ENCODE measurements around the gene RWDD3.

Gene RWDD3

DNA sequence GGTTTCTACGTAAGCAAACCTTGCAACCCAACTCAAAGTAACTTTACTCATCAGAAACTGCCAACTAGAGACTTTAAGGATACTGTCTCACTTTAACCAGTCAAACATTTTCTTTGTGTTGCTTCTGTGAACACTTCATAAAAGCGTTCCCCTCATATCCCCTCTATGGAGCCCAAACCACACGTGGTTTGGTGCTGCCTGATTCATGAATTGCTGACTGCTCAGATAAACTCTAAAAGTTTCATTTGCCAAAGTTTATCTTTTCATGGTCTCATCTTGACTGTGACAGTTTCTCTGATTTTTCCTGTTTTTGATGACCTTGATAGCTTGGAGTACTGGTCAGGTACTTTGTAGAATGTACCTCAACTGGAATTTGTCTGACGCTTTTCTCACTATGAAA is 14.6 kb upstream of the RWDD3 start:
- no peak for ATAC-seq
- no peak for TF ChIP-seq ZFP3 (CRISPR knock-in tag; IDR thresholded peaks at IDR 0.05)
- no peak for TF ChIP-seq ZFP30 (CRISPR knock-in tag; IDR thresholded peaks at IDR 0.05)
- TF ChIP-seq ISL1 (CRISPR knock-in tag; IDR thresholded peaks at IDR 0.05): no peak
- TF ChIP-seq ZNF8 (CRISPR knock-in tag; IDR thresholded peaks at IDR 0.05): no peak
- TF ChIP-seq ARNTL (CRISPR knock-in tag; IDR thresholded peaks at IDR 0.05; ENCODE audit: borderline replicate concordance, low read depth): no peak
- TF ChIP-seq, protein P1, sequence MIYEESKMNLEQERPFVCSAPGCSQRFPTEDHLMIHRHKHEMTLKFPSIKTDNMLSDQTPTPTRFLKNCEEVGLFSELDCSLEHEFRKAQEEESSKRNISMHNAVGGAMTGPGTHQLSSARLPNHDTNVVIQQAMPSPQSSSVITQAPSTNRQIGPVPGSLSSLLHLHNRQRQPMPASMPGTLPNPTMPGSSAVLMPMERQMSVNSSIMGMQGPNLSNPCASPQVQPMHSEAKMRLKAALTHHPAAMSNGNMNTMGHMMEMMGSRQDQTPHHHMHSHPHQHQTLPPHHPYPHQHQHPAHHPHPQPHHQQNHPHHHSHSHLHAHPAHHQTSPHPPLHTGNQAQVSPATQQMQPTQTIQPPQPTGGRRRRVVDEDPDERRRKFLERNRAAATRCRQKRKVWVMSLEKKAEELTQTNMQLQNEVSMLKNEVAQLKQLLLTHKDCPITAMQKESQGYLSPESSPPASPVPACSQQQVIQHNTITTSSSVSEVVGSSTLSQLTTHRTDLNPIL (CRISPR knock-in tag; IDR thresholded peaks at IDR 0.05; ENCODE audit: low read depth): no peak
- TF ChIP-seq BACH2 (CRISPR knock-in tag; IDR thresholded peaks at IDR 0.05; ENCODE audit: borderline replicate concordance): no peak
- TF ChIP-seq TSHZ2 (CRISPR knock-in tag; IDR thresholded peaks at IDR 0.05): no peak
- no peak for TF ChIP-seq ZNF70 (CRISPR knock-in tag; IDR thresholded peaks at IDR 0.05)
- TF ChIP-seq PATZ1 (CRISPR knock-in tag; IDR thresholded peaks at IDR 0.05; ENCODE audit: borderline replicate concordance): no peak

DNA sequence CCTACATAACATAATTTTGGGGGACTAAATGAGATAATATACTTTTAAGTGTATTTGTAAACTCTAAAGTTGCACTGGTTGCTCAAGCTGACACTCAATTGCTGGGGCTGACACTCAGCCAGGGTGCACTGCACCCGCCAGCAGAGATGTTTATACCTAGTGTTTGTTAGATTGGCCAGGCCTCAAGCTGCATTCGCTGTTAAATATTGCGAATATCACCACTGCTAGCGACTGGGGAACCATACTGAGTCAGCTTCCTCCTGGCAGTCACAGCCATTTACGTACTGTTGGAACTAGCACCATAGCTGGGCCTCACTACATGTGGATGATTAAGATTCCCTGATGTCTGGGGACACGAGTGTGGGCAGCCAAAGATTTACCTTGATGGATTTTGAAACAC is 12.7 kb upstream of the RWDD3 start:
- TF ChIP-seq ZC3H10 (CRISPR knock-in tag; IDR thresholded peaks at IDR 0.05) (no peak), OSR1 (CRISPR knock-in tag; IDR thresholded peaks at IDR 0.05) (no peak), PATZ1 (CRISPR knock-in tag; IDR thresholded peaks at IDR 0.05; ENCODE audit: borderline replicate concordance) (no peak), TOX (CRISPR knock-in tag; IDR thresholded peaks at IDR 0.05; ENCODE audit: borderline replicate concordance) (no peak), TSHZ2 (CRISPR knock-in tag; IDR thresholded peaks at IDR 0.05) (no peak), GLIS3 (CRISPR knock-in tag; IDR thresholded peaks at IDR 0.05) (no peak), ARNTL (CRISPR knock-in tag; IDR thresholded peaks at IDR 0.05; ENCODE audit: borderline replicate concordance, low read depth) (no peak), POU6F1 (CRISPR knock-in tag; IDR thresholded peaks at IDR 0.05; ENCODE audit: borderline replicate concordance, low read depth) (no peak), RARB (CRISPR knock-in tag; IDR thresholded peaks at IDR 0.05) (no peak), SNAI2 (CRISPR knock-in tag; IDR thresholded peaks at IDR 0.05) (no peak), TCF4 (CRISPR knock-in tag; IDR thresholded peaks at IDR 0.05; ENCODE audit: borderline replicate concordance) (no peak), BACH2 (CRISPR knock-in tag; IDR thresholded peaks at IDR 0.05; ENCODE audit: borderline replicate concordance) (no peak), ZNF565 (CRISPR knock-in tag; conservative IDR thresholded peaks at IDR 0.05; ENCODE audit: low read depth) (no peak), ZNF8 (CRISPR knock-in tag; IDR thresholded peaks at IDR 0.05) (no peak), ZFP3 (CRISPR knock-in tag; IDR thresholded peaks at IDR 0.05) (no peak), ESRRG (CRISPR knock-in tag; IDR thresholded peaks at IDR 0.05) (no peak)
- TF ChIP-seq, protein P1 (CRISPR knock-in tag; IDR thresholded peaks at IDR 0.05; ENCODE audit: low read depth): no peak
- TF ChIP-seq, protein P2, sequence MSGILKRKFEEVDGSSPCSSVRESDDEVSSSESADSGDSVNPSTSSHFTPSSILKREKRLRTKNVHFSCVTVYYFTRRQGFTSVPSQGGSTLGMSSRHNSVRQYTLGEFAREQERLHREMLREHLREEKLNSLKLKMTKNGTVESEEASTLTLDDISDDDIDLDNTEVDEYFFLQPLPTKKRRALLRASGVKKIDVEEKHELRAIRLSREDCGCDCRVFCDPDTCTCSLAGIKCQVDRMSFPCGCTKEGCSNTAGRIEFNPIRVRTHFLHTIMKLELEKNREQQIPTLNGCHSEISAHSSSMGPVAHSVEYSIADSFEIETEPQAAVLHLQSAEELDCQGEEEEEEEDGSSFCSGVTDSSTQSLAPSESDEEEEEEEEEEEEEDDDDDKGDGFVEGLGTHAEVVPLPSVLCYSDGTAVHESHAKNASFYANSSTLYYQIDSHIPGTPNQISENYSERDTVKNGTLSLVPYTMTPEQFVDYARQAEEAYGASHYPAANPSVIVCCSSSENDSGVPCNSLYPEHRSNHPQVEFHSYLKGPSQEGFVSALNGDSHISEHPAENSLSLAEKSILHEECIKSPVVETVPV (CRISPR knock-in tag; IDR thresholded peaks at IDR 0.05): no peak
- ATAC-seq: no peak

Measured in SK-N-SH treated with all-trans-retinoic acid at 6 μM for 48 hours (cell line).